Stimulated activated CD8-positive, alpha-beta memory T cell treated with anti-CD3 and anti-CD28 coated beads, Interleukin-7, amount 100 ng/mL, for 1 hour (primary cell): ENCODE measurements around the gene CACNA1H.

ENCODE experiments used
- DNase-seq, 2 donors: peaks; one replicate each; pipeline ENCODE4 v3.0.0-alpha.2; 2020; ENCODE audit warnings: low read depth in 2 of 2

Gene CACNA1H

GRCh38 chr16:1122398-1122765 lies 30.5 kb upstream of the CACNA1H start:
- no peak for DNase-seq

DNA sequence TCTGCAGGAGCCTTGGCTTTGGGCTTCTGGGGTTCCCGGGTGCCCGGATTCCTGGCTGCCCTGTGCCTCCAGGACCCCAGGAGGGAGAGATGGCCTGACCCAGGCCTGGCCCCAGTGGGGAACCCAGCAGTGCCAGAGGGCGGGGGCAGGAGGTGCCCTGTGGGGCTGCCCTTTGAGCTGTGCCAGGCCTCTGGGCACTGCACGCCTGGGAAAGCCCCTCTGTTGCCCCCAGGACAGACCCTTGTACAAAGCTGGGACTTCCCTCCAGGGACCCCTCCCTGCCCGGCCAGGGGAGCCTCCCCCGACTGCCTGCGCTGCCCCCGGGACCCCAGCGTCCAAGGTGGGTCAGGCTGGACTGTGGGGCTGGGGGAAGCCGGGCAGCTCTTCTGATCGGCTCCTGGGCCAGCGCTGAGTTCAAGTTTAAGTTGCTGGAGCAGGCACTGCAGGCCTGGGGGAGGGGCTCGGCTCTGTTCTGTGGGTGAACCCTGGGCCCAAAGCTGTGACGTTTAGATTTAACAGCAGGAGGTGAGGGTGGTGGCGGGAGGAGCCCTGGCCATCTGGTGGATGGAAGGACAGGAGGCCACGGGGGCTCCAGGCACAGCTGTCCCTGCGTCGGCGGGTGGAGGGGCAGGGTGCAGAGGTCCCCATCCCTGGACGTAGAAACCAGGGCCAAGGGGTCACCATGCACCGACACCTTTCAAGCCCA lies 29.2 kb upstream of the CACNA1H start:
- DNase-seq = no peak

- DNase-seq = no peak
Measured at GRCh38 chr16:1124291-1124690, 28.6 kb upstream of the CACNA1H start.

DNA sequence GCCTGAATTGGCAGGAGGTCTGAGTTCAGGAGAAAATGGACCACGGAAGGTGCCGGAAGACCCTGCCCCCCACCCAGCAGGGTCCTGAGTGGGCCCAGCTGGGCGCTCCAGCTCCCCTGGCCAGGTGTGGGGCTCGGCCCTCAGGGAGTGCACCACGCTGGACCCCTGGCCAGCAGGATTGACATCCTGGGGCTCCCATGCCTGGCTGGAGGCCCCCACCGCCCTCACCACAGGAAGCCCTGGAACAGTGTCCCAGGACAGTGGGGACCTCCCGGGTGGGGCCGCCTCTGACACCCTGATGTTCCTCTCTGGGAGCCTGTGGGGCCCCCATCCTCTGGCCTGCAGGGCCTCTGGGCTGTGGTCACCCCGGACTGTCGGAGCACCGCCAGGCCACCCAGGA lies 28.1 kb upstream of the CACNA1H start:
- DNase-seq = no peak

GRCh38 chr16:1125471-1125870 lies 27.4 kb upstream of the CACNA1H start:
- DNase-seq = no peak

GRCh38 chr16:1126044-1126443 lies 26.9 kb upstream of the CACNA1H start:
- DNase-seq = no peak

GRCh38 chr16:1126586-1126985 lies 26.3 kb upstream of the CACNA1H start:
- DNase-seq = no peak

DNA sequence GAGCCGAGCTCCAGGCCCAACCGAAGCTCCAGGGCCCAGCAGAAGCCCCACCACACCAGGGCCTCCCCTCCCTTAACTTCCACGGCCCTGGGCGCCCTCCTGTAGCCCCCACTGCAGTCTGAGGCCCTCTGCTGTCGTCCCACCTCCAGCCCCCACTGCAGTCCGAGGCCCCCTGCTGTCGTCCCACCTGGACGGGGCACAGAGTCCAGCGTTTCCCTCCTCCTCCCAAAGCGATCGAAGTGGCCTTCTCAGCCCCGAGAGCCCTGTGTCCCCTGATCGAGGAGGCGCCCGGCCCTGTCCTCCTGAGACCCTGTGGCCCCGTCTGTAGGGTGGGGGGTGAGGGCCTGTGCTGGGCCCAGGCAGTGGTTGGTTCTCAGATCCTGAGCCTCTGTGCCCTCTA lies 25.8 kb upstream of the CACNA1H start:
- DNase-seq = no peak

- no peak for DNase-seq
Measured at GRCh38 chr16:1127971-1128715, 24.8 kb upstream of the CACNA1H start.

- DNase-seq = no peak
Measured at GRCh38 chr16:1129106-1129960, 23.6 kb upstream of the CACNA1H start.

DNA sequence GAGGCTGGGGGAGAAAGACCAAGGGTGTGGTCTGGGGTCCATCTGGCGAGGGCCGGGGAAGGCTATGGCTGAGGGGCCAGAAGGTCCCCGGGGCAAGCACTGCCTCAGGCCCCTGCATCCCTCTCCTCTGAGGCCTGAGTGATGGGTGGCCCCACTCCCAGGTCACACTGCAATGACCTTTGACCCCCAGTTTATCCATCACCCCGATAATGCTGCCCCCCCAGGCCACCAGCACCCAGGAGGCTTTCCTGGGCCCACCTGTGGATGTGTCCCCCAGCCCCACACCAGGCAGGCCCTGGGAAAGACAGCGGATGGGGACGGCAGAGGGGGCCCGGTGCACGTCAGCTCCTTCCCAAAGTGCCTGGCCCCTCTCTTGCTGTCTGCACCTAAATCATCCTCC lies 22.5 kb upstream of the CACNA1H start:
- DNase-seq = no peak

DNA sequence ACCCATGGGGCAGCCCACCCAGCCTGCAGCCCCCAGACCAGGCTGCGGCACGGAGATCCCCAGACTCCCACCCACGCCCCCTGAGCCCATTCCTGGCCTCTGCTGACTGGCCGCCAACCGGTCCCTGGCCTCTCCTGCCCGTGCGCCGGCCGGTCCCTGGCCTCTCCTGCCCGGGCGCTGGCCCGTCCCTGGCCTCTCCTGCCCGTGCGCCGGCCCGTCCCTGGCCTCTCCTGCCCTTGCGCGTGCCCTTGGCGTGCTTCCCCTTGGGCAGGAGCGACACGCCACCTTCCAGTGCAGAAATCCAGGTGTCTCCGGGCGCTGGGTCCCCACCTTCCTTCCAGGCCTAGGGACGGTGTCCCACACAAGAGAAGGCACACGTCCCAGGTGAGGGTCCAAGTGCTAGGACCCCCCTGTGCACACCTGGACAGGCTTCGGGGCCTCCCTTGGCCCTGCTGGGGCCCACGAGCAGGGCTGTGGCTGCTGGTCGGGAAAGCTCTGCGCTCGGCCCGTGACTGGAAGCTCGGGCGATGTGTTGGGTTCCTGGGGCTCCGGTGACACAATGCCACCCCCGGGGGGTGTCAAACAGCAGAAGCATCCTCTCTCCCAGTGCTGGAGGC lies 21.4 kb upstream of the CACNA1H start:
- DNase-seq = no peak

DNA sequence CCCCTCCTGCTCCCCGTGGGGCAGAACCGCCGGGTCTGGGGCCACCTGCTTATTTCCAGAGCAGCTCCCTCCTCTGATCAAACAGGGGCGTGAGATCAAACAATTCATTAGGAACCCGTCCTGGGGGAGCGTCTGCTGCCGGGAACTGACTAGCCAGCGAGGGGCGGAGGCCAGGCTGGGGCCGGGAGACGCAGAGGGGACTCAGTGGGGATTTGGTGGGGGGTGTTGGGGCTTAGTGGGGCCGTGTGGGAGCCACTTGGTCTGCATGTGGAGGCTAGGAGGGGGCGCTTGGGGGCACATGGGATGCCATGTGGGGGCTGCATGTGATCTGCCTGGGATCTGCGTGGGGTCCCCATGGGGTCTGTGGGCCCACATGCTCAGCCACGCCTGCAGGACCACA lies 20.5 kb upstream of the CACNA1H start:
- no peak for DNase-seq

DNA sequence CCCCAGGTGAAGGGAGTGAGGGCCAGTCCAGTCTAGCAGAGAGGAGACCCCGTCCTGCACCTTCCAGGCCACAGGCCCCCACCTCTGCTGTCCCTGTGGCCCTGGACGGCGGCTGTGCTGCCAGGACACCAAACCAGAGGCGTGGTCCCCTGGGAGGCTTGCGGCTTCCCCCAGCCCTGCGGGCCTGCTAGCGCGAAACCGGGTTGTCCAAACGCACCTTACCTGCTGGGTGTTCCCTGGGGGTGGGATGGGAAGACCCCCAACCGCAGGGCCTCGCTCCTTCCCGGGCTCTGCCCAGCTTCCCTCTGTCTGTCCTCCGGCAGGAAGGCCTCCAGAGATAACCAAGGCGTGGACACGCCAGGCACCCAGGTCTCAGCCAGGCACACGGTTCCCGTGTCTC lies 19.6 kb upstream of the CACNA1H start:
- no peak for DNase-seq

- no peak for DNase-seq
Measured at GRCh38 chr16:1133810-1134520, 18.9 kb upstream of the CACNA1H start.

- no peak for DNase-seq
Measured at GRCh38 chr16:1134776-1135458, 18.0 kb upstream of the CACNA1H start.

GRCh38 chr16:1135459-1135825 lies 17.5 kb upstream of the CACNA1H start:
- no peak for DNase-seq

DNA sequence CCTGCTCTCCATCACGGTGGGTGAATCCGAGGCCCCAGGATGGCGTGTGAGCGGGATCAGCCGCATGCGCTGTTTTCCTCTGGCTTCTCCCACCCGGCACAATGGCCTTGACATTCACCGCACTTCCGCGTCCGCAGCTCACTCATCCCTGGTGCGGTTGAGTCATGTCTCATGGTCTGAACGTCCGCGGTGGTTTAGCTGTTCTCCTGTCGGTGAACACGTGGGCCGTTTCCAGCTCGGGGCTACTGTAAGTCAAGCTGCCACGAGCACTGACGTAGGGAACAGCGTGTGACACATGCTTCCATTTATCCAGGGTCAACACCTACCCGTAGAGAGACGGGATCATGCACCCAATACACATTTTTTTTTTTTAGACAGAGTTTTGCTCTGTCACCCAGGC lies 15.3 kb upstream of the CACNA1H start:
- DNase-seq = no peak

DNA sequence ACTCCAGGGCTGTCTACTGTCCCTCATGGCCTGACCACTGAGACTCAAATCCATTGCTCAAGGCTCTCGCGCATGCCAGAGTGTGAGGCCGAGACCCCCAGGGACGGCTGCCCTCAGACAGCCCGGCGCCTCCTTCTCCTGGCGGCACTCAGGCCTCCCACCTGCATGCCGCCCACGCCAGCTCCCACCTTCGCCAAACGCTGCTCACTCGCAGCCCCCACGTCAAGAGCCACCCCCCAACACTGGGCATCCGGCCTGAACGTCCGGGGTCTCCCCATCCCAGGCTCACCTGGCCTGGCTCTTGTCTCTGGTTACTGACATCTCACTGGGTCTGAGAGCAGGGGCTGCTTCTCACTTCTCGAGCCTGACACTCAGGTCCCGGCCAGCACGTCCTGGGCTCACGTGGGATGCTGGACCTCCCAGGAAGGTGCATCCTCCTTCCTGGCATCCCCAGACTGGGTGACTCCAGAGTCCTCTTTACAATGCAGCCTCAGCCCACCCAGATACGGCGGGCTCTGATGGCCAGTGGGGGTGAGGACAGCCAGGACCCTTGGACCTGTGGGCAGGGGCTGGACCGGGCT lies 12.2 kb upstream of the CACNA1H start:
- no peak for DNase-seq

DNA sequence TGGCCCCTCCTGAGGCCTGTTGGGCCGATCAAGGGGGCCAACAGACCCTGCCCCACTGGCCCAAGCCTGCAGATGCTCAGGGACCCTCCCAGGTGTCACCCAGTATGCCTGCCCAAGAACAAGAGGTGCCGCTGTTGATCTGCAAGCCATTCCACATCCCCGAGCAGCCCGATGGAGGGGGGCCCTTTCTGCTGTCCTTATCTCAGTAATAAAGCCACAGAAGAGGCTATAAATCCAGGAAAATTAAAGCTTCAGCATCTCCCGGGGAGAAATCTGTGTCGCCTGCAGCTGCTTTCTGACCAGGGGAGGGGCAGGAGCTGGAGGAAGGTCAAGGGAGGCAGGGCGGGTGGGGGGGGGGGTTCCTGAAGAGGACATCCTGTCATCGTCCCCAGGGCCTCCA lies 11.7 kb upstream of the CACNA1H start:
- no peak for DNase-seq

GRCh38 chr16:1141716-1142115 lies 11.2 kb upstream of the CACNA1H start:
- DNase-seq = no peak
